NB4 (cell line): ENCODE results near the gene TADA1.
"Not testable (repeated sequence)": the region's sequence is repeated elsewhere in the genome, so short reads cannot be mapped to it uniquely, and the experiment has no call there.

ENCODE experiments used
- DNase-seq: peaks from one replicate; pipeline ENCODE4 v3.0.0; 2010; ENCODE audit warnings: low read depth
- H3K4me3 ChIP-seq: one replicate; pipeline ENCODE4 v1.5.1; 2011; ENCODE audit warnings: mild to moderate bottlenecking, low read depth, low read length, moderate library complexity
- MYC ChIP-seq: IDR thresholded peaks from 2 replicates; pipeline ENCODE4 v1.6.1; 2011; ENCODE audit warnings: low read depth, low read length
- POLR2A ChIP-seq: IDR thresholded peaks from 2 replicates; pipeline ENCODE4 v1.6.1; 2011; ENCODE audit warnings: mild to moderate bottlenecking; ENCODE audit not compliant: insufficient read length; ENCODE audit errors: extremely low read depth
- TF ChIP-seq, protein P1 (sequence below): IDR thresholded peaks from 2 replicates; pipeline ENCODE4 v1.6.1; 2011; ENCODE audit warnings: low read depth, low read length
- TF ChIP-seq, protein P2 (sequence below): IDR thresholded peaks from one replicate; pipeline ENCODE4 v1.5.1; 2012; ENCODE audit warnings: low read depth, low read length

Gene TADA1

DNA sequence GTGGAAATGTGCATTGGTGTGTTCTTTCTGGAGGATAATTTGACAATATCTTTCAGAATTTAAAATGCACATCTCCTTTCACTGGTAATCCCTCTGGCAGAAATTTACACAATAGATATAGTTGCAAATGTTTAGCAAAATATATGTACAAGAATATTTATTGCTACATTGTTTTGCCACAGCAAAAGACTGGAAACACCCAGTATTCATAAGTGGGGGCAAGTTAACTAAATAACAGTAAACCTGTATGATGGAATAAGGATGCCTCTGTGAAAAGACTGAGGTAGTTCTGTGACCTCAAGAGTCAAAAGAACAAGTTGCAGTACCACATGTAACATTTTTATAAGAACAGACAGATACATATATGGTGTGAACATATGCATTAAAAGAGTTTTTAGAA, 13.7 kb upstream of the TADA1 start:
- no peak for DNase-seq
- no peak overlapping the region for H3K4me3 ChIP-seq
- TF ChIP-seq, protein P1, sequence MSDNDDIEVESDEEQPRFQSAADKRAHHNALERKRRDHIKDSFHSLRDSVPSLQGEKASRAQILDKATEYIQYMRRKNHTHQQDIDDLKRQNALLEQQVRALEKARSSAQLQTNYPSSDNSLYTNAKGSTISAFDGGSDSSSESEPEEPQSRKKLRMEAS = no peak
- TF ChIP-seq POLR2A (no peak), MYC (no peak)
- TF ChIP-seq, protein P2, sequence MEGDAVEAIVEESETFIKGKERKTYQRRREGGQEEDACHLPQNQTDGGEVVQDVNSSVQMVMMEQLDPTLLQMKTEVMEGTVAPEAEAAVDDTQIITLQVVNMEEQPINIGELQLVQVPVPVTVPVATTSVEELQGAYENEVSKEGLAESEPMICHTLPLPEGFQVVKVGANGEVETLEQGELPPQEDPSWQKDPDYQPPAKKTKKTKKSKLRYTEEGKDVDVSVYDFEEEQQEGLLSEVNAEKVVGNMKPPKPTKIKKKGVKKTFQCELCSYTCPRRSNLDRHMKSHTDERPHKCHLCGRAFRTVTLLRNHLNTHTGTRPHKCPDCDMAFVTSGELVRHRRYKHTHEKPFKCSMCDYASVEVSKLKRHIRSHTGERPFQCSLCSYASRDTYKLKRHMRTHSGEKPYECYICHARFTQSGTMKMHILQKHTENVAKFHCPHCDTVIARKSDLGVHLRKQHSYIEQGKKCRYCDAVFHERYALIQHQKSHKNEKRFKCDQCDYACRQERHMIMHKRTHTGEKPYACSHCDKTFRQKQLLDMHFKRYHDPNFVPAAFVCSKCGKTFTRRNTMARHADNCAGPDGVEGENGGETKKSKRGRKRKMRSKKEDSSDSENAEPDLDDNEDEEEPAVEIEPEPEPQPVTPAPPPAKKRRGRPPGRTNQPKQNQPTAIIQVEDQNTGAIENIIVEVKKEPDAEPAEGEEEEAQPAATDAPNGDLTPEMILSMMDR = no peak

DNA sequence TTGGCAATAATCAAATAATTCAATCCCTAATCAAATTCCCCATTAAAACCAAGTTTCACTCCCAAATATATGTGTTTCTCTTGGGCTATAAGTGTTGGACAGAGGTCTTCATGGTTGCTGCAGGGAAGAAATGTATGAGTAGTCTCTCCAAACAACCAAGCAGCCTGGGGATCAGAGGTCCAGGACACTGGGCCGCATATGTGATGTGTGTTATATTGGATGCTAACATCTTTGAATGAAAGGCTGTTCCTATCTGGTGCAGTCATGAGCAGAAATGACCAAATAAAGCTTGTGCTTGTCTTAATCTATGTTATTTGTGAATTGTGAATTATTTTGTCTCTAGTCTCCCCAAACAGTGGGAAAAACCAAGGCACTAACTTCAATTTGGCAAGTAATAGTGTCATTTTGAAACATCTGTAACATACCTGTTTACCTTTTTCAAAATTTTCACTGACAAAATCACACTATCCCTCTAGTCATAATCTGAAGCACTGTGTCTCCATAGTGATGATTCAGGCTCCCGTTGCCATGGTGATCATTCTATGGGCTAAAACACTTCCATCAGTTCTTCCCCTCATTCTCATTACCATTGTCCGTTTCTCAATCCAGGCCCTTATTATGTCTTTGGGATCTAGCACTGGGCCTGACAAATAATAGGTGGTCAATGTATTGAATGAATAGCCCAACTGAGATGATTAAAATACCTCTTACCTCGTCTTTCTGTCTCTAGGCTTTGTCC, 12.5 kb upstream of the TADA1 start:
- DNase-seq = no peak
- TF ChIP-seq, protein P1 = no peak
- TF ChIP-seq MYC (no peak), POLR2A (no peak)
- TF ChIP-seq, protein P2 = no peak
- no peak overlapping the region for H3K4me3 ChIP-seq

DNA sequence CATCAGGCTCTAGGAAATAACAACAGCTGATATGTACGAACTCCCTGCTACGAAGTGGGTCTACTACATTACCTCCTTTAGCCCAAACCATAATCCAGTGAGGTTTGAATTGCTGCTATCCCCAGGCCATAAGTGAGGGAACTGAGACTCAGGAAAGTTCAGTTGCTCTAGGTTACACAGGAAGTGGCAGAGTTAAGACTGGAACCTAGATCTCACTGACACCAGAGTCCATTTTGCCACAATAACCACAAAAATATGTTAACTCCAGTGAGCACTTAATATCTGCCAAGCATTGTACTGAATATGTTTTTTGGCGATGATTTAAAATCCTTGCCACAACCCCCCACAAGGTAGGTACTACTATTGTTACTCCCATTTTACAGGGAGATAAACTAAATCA, 8.9 kb upstream of the TADA1 start:
- TF ChIP-seq, protein P2 = no peak
- TF ChIP-seq MYC = no peak
- TF ChIP-seq POLR2A = no peak
- TF ChIP-seq, protein P1 = no peak
- no peak for DNase-seq
- no peak overlapping the region for H3K4me3 ChIP-seq

DNA sequence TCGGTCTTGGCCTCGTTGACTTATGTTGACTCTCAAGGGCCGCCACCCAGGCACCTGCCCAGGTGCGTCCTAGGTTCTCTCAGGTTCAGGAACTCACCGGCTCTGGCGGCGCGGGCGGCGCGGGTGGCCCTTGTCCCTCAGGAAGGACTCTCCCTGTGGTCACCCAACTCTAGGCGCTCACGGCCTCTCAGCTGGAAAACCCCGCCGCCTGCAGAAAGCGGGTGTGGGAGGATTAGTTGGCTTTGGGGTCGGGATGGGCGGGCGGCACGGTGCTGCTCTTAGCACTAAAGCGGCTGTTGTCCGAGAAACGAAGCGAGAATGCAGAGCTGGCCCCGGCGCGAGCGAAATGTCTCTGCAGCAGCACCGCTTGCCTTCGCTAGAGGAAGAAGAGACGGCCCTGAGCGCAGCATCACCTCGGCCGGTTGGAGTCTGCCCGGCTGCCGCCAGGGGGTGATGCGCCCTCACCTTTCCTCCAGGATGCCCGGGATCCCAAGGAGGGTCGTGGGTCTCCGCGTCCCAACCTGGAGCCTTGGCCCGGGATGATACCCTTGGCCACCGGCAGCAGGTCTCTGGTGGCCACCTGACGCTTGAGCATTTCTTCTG, 8.1 kb upstream of the TADA1 start:
- H3K4me3 ChIP-seq = no peak overlapping the region
- TF ChIP-seq, protein P1 = no peak
- TF ChIP-seq, protein P2 = no peak
- TF ChIP-seq POLR2A = no peak
- no peak for TF ChIP-seq MYC
- DNase-seq = no peak

DNA sequence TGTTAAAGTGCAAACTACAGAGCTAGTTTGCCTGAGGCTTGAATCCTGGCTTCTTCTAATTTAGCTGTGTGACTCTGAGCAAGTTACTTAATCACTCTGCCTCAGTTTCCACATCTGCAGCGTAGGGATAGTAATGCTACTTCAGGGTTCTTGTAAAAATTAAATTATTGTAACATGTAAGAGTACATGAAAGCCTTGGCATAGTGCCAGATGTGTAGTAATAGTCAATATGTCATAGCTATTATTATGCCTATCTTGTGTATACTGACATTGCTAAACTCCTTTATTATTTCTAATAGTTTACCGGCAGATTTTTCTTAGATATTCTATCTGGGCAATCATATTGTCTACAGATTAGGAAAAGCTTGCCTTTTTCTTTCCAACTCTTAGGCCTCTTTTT, 6.8 kb upstream of the TADA1 start:
- DNase-seq = no peak
- TF ChIP-seq, protein P2 = no peak
- TF ChIP-seq MYC = no peak
- TF ChIP-seq POLR2A = no peak
- TF ChIP-seq, protein P1 = no peak
- H3K4me3 ChIP-seq = no peak overlapping the region

DNA sequence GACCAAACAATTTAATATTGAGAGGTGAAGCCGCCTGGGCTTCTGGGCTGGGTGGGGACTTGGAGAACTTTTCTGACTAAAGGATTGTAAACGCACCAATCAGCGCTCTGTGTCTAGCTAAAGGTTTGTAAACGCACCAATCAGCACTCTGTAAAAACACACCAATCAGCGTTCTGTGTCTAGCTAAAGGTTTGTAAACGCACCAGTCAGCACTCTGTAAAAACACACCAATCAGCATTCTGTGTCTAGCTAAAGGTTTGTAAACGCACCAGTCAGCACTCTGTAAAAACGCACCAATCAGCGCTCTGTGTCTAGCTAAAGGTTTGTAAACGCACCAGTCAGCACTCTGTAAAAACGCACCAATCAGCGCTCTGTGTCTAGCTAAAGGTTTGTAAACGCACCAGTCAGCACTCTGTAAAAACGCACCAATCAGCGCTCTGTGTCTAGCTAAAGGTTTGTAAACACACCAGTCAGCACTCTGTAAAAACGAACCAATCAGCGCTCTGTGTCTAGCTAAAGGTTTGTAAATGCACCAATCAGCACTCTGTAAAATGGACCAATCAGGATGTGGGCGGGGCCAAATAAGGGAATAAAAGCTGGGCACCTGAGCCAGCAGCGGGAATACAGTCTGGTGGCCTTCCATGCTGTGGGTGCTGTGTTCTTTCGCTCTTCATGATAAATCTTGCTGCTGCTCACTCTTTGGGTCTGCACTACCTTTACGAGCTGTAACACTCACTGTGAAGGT, 2.3 kb upstream of the TADA1 start:
- DNase-seq, H3K4me3 ChIP-seq: not testable (repeated sequence)
